Measurements from ENCODE around the gene COQ7.

The COQ7 gene

DNA sequence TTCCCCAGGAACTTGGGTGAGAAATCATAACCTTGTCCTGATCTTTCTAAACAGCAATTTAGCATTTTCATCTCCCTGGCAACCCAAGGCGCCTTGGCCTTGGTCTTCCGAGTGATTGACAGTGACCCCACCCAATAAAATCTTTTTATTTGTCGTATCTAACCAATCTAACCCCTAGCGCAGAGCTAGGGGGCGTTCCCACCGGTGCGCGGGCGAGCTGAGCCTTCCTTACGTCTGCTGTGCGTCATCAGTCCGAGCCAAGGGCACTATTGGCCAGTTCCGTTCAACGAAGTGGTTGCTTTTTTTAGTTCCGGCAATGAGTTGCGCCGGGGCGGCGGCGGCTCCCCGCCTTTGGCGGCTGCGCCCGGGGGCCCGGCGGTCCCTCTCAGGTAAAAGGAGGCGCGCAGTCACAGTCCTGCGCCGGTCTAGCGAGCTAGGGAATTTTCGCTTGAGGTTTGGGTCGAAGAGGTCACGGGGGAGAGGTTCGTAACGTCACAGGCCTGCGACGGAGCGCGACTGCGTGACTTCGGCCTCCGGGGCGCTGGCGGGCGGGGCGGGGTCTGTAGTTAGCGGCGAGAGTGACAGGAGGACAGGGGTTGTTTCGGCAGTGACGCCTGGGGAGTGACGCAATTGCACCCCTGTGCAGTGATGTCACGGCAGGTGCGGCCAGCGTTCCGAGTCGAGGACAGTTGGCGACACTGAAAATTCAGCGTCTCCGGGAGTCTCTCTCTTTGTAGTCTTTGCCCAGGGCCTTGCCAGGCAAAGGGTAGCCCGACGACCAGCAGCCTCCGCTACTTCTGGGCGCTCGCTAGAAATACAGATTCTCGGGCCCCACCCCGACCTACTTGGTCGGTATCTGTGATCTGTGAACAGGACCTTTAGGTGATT is at the start of gene COQ7:
Gene COQ7, plus strand, starts transcription at position 266 of the 888 bp plus-strand sequence. Its CDS starts 51 bp downstream, at position 317.
- DNase-seq, result peak; percentile 95

DNA sequence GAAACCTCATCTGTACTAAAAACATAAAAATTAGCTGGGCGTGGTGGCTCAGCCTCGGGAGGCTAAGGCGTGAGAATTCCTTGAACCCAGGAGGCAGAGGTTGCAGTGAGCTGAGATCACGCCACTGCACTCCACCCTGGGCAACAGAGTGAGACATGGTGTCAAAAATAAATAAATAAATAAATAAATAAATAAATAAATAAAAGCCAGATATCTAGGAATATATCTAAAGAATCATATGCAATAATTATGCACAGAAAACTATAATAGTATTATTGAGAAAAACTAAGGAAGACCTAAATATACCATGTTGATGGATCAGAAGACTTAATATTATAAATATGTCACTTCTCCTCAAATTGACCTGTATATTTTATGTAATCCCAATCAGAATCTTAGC is 46.7 kb upstream of the COQ7 start:
- no peak for DNase-seq

DNA sequence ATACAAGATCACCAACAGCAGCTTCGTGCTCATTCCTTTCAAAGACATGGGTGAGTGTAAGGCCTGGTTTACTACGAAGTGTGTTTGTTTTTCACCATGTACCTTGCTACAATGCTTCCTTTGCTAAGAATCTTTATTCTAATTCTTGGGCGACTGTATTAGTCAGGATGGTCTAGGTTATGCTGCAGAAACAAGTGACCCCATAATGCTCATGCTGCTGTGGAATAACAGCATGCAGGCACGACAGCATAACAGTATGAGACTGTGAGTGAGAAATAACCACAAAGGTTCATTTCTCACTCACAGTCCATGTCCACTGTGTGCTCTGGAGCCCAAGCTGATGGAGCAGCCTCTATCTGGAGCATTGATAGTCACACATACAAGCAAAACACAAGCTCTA is 45.7 kb upstream of the COQ7 start:
- DNase-seq, result no peak

DNA sequence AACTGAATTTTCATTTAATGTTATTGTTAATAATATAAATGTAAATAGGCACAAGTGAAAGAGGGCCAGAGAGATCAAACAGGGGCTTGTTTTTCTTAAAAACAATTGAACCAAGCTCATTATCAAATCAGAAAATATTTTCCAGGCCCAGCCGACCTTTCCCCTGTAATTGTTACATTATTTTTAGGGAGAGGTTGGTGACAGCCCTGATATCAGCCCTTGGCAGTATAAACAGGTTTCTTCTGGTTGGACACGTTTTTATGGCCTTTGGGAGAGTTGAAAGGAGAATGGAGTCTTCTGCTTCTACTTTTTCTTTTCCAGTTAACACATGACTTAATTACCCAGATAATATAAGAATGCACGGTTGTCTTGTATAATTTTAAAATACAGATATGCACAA is 40.0 kb upstream of the COQ7 start:
- DNase-seq, result no peak

GRCh38 chr16:19029980-19030379 is 37.4 kb upstream of the COQ7 start:
- no peak for DNase-seq

DNA sequence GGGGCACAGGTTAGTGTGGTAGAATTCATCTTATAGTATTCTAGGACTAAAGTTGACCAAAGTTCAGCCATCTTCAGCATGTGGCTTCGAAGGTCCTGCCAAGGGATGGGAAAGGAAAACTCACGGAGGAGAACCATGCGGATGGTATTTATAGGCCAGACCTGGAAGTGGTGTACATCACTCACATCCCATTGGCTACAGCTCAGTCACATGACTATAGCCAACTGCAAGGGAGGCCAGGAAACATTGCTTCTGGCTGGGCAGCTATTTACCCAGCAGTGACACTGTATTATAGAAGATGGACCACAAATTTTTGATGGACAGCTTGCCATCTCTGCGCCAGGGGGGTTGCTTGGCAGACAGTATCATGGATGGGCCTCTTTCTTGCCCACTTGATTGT is 35.7 kb upstream of the COQ7 start:
- DNase-seq, result no peak

- DNase-seq, result no peak
Measured at GRCh38 chr16:19033761-19034160, 33.7 kb upstream of the COQ7 start.

DNA sequence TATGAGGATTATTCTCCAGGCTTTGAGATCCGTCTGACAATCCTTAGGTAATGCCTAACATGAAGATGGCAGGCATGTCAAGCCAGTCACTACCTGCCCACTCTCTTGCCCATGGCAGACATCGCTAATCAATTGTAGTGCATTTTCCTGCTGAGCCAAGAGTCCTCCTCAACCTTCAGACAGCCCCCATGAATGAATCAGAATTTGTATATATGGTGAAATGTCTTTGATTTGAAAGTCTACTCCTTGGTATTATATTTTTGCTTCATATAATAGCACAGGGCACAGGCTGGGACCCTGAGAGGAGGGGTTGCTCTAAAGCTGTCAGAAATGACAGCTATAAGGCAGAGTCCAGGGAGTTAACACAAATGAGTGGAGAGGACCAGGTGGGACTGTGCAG is 27.0 kb upstream of the COQ7 start:
- DNase-seq, result no peak

- no peak for DNase-seq
Measured at GRCh38 chr16:19044769-19045168, 22.6 kb upstream of the COQ7 start.

- DNase-seq, result no peak
Measured at GRCh38 chr16:19046062-19046461, 21.4 kb upstream of the COQ7 start.

GRCh38 chr16:19062706-19063105 is 4.7 kb upstream of the COQ7 start:
- DNase-seq, result no peak

- DNase-seq, result no peak
Measured at GRCh38 chr16:19066988-19067348, 446 bp upstream of the COQ7 start.

GRCh38 chr16:19068237-19068815 is 912 bp downstream of the COQ7 start:
- DNase-seq, result no peak

DNA sequence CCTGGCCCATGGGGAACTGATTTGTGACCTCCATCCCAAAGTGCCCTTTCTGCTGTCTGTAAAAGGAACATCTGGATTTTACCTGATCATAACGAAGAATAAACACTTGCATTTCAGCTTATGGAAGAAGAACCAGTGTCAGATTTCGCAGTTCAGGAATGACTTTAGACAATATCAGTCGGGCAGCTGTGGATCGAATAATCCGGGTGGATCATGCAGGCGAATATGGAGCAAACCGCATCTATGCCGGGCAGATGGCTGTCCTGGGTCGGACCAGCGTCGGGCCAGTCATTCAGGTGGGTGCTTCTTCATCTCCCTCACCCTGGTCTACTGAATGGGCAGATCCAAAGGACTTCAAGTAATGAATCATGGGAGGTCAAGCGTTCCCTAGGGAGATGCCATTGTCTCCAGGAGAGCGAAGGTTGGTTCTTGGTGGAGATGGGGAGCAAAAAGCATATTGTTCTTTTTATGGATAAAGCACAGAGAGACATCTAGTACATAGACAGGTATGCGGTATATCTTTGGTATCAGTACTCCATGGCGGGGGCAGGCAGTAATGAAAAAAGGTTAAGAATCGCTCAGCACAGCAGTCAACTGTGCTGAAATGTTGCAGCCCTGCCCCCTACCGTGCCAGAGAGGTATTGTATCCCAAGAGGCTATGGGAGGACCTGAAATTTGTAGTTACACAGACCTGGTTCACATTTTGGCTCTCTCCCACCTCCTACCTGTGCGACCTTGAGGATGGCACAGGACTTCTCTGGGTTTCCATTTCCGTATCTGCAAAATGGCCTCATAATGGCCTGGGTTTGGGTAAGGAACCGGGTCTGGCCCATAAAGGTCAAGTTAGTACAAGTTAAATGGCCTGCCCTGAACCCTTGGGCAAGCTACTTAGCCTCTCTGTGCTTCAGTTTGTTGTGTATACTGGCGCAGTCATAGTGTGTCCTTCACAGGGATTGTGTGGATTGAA is 4.7 kb downstream of the COQ7 start:
- DNase-seq, result no peak

- no peak for DNase-seq
Measured at GRCh38 chr16:19073344-19073743, 5.9 kb downstream of the COQ7 start.

DNA sequence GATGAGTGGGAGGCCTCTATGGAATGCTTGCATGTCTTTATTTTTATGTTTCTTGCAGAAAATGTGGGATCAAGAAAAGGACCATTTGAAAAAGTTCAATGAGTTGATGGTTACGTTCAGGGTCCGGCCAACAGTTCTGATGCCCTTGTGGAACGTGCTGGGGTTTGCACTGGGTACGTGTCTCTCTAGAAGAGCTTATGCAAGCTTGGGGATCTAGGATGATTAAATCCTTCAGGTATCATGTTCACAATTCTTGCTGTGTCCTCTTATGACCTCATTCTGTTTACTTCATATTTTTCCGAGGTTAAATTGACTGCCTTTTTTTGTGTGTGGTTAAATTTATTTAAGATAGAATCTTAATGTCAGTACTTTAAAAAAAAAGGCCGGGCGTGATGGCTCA is 6.4 kb downstream of the COQ7 start:
- DNase-seq, result no peak

DNA sequence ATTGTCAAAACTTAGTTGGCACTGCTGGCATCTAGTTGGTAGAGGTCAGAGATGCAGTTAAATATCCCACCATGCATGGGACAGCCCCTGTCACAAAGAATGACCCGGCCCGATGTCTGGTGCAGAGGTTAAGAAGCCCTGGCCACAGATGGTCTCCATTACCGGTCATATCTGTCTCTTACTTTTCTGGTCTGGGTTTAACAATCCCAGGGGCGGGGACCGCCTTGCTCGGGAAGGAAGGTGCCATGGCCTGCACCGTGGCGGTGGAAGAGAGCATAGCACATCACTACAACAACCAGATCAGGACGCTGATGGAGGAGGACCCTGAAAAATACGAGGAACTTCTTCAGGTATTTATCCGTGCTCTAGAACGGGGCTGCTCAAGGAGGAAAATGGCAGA is 8.1 kb downstream of the COQ7 start:
- DNase-seq, result no peak

- DNase-seq, result no peak
Measured at GRCh38 chr16:19077879-19078278, 10.5 kb downstream of the COQ7 start.

DNA sequence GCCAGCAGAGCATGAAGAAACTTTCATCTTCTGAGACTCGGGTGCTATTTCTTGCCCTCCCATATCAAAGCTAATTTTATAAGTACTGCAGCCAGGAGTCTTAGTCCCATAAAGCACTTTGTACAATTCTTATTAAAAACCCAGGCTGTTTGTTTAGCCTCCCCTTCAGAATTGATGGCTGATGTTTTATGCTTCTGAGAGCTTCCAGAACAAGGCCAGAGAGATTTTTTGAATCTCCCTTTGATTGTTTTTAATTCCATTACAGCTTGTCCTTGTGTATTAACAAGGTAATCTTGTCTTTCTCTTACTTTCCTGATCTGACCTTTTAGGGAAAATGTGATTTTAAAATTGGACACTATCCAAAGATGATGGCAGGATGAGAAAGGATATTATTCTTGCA is 16.3 kb downstream of the COQ7 start:
- DNase-seq, result no peak

GRCh38 chr16:19084139-19084538 is 16.7 kb downstream of the COQ7 start:
- DNase-seq, result no peak

DNA sequence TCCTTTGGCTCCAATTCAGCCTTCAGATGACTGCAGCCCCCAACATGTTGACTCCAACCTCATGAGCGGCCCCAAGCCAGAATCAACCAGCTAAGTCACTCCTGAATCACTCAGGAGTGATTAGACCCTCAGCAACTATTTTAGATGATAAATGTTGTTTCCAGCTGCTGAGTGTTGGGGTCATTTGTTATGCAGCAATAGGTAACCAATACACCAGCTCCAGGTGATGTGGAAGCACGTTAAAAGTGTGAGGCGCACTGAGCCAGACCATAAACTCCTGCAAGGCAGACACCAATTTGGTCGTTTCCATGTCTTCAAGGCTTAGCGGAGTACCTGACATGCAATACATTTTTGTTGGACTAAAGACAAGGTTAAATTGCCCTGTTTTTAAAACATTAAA is 17.5 kb downstream of the COQ7 start:
- DNase-seq, result no peak

GRCh38 chr16:19085679-19086200 is 18.3 kb downstream of the COQ7 start:
- no peak for DNase-seq

Data from DMS79 (cell line).